Epithelial cell of proximal tubule (primary cell): ENCODE data around the gene SLK. TPM values are rescaled to one million over a fixed set of nuclear protein-coding genes. Genes with fewer than 3 reads are reported as not detected.

Experiments used
- DNase-seq: peaks from one replicate; pipeline ENCODE4 v3.0.0-alpha.2; 2011; ENCODE audit warnings: low read depth
- H3K4me3 ChIP-seq: 2 replicates; pipeline ENCODE4 v1.5.1; 2011; ENCODE audit warnings: low read depth, mild to moderate bottlenecking, low read length
- CTCF ChIP-seq: conservative IDR thresholded peaks from 2 replicates; pipeline ENCODE4 v1.5.1; 2012; ENCODE audit warnings: low read depth, mild to moderate bottlenecking, low read length
- total RNA-seq: library from RNA; depleted of rRNA; stranded (reverse); fragments of >200 nt; gene quantifications from 2 replicates; pipeline ENCODE4 v1.2.3, GENCODE V29; 2015

Gene SLK
- total RNA-seq, 1 donor from 2014 or later: 30.4 TPM

- no peak overlapping the region for H3K4me3 ChIP-seq
- no peak for TF ChIP-seq CTCF
- DNase-seq: no peak
These were observed 44.3 kb upstream of the SLK start for GRCh38 chr10:103922659-103923058.

DNA sequence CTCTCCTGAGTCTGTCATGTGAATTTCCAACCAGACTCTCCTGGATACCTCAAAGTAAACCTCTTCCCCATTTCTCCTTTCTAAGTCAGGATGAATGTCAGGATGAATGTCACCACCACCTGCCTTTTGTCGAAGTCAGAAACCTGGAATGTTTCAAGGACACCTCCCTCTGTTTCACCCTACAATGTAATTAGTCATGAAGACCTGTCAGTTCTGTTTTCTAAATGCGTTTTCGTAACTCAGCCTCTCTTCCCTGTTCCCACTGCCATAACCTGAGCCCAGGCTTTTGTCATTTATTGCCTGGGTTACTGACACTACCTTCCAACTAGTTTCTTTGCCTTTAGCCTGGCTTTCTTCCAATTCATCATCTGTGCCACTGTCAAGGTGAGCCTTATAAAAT lies 43.4 kb upstream of the SLK start:
- no peak for DNase-seq
- no peak overlapping the region for H3K4me3 ChIP-seq
- TF ChIP-seq CTCF: no peak

DNA sequence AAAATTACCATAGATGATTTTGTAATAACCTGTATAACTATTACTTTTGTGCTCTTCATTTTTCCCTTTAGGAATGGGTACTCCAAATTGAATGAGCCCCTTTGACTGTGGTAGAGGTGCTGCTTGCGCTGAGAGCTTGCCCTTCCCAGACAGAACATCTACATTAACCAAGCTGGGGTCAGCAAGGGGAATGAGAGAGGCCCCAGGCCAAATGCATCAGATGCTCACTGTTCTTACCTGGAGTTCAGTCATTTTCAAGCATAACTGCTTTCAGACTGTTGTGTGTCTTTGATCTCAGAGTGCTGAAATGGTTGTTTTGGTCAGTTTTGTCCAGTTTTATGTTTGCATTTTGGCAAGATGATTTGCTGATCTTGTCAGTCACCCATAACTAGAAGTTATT lies 41.3 kb upstream of the SLK start:
- H3K4me3 ChIP-seq: no peak overlapping the region
- no peak for TF ChIP-seq CTCF
- DNase-seq: no peak

DNA sequence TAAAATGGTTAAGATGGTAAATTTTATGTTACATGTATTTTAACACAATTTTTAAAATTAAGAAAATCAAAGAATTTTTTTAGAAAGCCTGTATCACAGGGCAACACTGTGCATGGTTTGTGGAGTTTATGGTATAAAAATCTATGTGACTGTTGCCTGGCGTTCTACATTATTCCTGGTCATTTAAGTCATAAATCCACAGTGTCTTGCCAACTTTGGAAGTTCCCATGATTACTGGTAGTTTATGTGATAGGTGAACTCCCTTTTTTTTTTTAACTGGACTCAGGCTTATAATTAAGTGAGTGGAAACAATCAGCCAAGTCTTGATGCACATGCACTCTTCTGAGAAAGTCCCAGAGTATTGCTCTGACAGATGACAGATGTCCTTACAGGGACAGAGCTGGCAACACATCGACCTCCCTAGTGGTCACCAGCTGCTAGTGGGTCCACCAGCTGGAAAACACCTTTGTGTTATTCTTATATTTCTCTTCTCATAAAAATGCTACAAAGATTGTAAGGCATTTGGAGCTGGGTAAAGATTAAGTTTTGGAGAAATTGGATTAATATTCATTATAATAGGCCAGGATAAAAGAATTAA lies 40.1 kb upstream of the SLK start:
- TF ChIP-seq CTCF: no peak
- no peak overlapping the region for H3K4me3 ChIP-seq

DNA sequence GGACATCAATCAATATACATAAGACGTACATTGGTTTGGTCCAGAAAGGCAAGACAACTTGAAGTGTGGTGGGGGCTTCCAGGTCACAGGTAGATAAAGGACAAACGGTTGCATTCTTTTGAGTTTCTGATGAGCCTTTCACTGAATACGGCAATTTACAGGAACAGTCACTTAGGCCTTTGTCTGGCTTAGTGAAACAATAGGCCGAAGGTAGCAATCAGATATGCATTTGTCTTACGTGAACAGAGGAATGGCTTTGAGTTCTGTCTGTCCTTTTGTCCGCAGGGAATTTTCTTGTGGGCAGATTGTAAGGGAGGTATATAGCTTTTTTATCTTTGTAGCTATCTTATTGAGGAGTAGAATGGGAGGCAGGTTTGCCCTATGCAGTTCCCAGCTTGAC lies 38.2 kb upstream of the SLK start:
- no peak for DNase-seq
- H3K4me3 ChIP-seq: no peak overlapping the region
- TF ChIP-seq CTCF: no peak

More for the DNA sequence above, 40.1 kb upstream of the SLK start:
- DNase-seq: no peak

DNA sequence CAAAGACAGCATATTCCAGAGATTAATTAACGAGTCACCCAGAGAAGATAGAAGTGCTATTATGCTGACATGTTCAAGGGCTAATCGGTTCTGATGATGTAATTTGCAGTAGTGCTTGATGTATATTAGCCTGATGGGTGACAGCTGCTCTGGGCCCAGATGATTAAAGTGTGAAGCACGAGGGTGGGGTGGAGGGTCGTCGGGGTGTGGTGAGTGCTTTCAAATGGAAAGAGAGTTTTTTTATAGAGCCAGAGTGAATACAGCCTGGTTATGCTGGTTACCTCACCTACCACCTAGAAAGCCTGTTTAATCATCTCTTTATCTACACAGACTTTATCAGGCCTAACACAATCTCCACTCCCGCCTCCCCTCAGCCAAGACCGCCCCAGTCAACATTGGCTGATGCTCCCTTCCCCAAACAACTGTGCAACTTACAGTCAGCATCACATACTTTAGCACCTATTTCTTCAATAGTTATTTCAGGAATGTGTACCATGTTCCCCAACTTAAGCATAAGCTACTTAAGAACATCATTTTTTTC lies 37.5 kb upstream of the SLK start:
- H3K4me3 ChIP-seq: no peak overlapping the region
- no peak for TF ChIP-seq CTCF
- DNase-seq: no peak

- DNase-seq: no peak
- TF ChIP-seq CTCF: no peak
- no peak overlapping the region for H3K4me3 ChIP-seq
These were observed 36.5 kb upstream of the SLK start for GRCh38 chr10:103930449-103930848.
